Ovary (tissue), 9 donors: ENCODE data around the gene FGF2. TPM values are rescaled to one million over a fixed set of nuclear protein-coding genes. Genes with fewer than 3 reads are reported as not detected.

Source experiments
- DNase-seq, 5 donors: peaks; one replicate each; pipeline ENCODE4 v3.0.0-alpha.2; 2019 to 2020
- H3K27ac ChIP-seq, 2 donors: fragments of 200-600 bp; one replicate each; pipeline versions ENCODE4 v1.5.1 to v1.8.0; 2019 to 2022
- H3K27me3 ChIP-seq: fragments of 200-600 bp; one replicate; pipeline ENCODE4 v1.8.0; 2022
- H3K36me3 ChIP-seq: fragments of 200-600 bp; sonication (generic); one replicate; pipeline ENCODE4 v1.5.1; 2019
- H3K4me1 ChIP-seq: one replicate; pipeline ENCODE4 v1.8.1; 2013; ENCODE audit warnings: mild to moderate bottlenecking, moderate library complexity; ENCODE audit not compliant: insufficient read depth
- H3K4me3 ChIP-seq: fragments of 200-600 bp; sonication (generic); one replicate; pipeline ENCODE4 v1.5.1; 2017
- H3K9me3 ChIP-seq, 2 donors: fragments of 200-600 bp in 1 of 2; sonication (generic) in 1 of 2; one replicate each; pipeline versions ENCODE4 v1.5.1 to v1.8.1; 2013 to 2019; ENCODE audit warnings: mild to moderate bottlenecking in 1 of 2, moderate library complexity in 1 of 2
- EP300 ChIP-seq: sonication (generic); formaldehyde crosslinking; IDR thresholded peaks from one replicate; pipeline ENCODE4 v1.6.1; 2017; ENCODE audit warnings: antibody characterized with exemption
- POLR2A ChIP-seq: fragments of 450-650 bp; IDR thresholded peaks from one replicate; pipeline ENCODE4 v1.6.1; 2017; ENCODE audit warnings: antibody characterized with exemption, mild to moderate bottlenecking, moderate library complexity
- WGBS, 3 donors: extraction: QIAGEN DNeasy Blood & Tissue Kit in 1 of 3; methylation state at CpG; one replicate each; pipeline versions ENCODE4 v1.1.5 to v1.1.7; 2013 to 2017; 5-methylcytosine and 5-hydroxymethylcytosine counted together
- intact Hi-C, 4 donors: fragments of 100-400 bp; cut with DNase I; formaldehyde crosslinking; loops; one replicate each; pipeline versions ENCODE4 v1.11.0 to v1.15.1; 2022 to 2023
- polyA plus RNA-seq, 2 donors: library from polyadenylated mRNA; stranded (reverse); fragments of 200-250 nt in 1 of 2; fragments of 350-450 nt in 1 of 2; fragmentation: Illumina TruSeq in 1 of 2; extraction: RNeasy Lipid Tissue Mini Kit (QIAGEN cat#74804) in 1 of 2; gene quantifications; one replicate each; pipeline ENCODE4 v1.2.3, GENCODE V29; 2013 to 2014
- total RNA-seq, 7 donors: library from RNA; depleted of rRNA in 2 of 7; stranded (reverse); fragments of >200 nt in 2 of 7; fragmentation: NEBNext Ultra II Directional in 3 of 7; extraction: Animal tissue kit (Norgen Biotek cat#: 25700) in 3 of 7; gene quantifications; one replicate each; pipeline versions ENCODE4 v1.1.0 to v1.2.4, GENCODE V29; 2016 to 2023
- TF ChIP-seq, protein P1 (sequence below), 3 donors: fragments of 450-650 bp in 2 of 3; fragments of 200-600 bp in 1 of 3; IDR thresholded peaks; one replicate each; pipeline versions ENCODE4 v1.5.1 to v1.8.0; 2016 to 2022; ENCODE audit warnings: antibody characterized with exemption in 3 of 3, mild to moderate bottlenecking in 1 of 3
- donor health status: DM: no; HTN: no; CAD: no; lungs with moderate emphysema.
- donor health status: DM: no; HTN: no; CAD: no.
- donor health status: Bipolar disorder and iron deficiency.
- donor health status: DM: yes; HTN: yes; CAD: no.
- donor health status: DM: no; HTN: no; CAD: no.
- donor health status: DM: yes; HTN: yes; CAD: no.

The FGF2 gene
- total and polyA plus RNA-seq, 9 donors: 7.4 to 36.0 (median 22.4) TPM

DNA sequence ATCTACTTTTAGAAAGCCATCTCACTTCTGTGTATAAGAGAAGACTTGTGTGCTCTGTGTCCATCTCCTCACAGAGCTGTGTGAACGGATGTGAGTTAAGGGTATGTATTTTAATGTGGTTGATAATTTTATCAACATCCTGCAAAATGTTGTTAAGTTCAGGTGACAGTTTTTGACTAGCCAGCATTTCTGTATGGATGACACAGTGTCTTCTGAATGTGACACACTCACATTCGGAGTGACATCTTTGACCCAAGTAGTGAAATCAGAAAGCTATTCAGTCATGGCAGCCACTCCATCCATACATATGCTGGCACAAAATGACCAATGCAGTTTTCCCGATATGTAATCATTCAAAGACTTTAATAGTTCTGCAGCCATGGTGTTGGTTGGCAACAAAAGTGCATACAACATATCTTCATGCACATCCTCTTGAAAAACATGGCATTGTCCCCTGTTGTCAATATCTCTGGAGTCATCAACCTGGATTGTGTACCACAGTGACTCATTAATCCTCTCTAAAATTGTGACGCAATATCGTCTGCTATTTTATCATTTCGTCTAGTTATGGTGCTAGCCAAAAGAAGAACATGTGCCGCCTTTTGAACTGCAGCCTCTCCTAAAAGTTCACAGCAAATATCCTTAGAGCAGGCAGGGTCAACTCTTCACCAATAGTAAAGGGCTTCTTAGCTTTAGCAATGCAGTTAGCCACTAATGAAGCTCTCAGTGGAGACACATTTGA lies 6.8 kb upstream of the FGF2 start:
- H3K27ac ChIP-seq: no peak overlapping the region
- no peaks in the 10 kb centered on the region for H3K9me3 ChIP-seq
- intact Hi-C loops: no loop called here
- WGBS, 3 donors: 88 to 91% (median 91%) methylated on average over 7 of the region's 7 CpGs
- TF ChIP-seq, protein P1, sequence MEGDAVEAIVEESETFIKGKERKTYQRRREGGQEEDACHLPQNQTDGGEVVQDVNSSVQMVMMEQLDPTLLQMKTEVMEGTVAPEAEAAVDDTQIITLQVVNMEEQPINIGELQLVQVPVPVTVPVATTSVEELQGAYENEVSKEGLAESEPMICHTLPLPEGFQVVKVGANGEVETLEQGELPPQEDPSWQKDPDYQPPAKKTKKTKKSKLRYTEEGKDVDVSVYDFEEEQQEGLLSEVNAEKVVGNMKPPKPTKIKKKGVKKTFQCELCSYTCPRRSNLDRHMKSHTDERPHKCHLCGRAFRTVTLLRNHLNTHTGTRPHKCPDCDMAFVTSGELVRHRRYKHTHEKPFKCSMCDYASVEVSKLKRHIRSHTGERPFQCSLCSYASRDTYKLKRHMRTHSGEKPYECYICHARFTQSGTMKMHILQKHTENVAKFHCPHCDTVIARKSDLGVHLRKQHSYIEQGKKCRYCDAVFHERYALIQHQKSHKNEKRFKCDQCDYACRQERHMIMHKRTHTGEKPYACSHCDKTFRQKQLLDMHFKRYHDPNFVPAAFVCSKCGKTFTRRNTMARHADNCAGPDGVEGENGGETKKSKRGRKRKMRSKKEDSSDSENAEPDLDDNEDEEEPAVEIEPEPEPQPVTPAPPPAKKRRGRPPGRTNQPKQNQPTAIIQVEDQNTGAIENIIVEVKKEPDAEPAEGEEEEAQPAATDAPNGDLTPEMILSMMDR (IDR thresholded peaks at IDR 0.05): no peak
- TF ChIP-seq POLR2A: no peak
- TF ChIP-seq EP300: no peak
- no peaks in the 10 kb centered on the region for H3K36me3 ChIP-seq
- no peak overlapping the region for H3K4me3 ChIP-seq
- no peaks in the 10 kb centered on the region for H3K27me3 ChIP-seq
- no peak for DNase-seq
- H3K4me1 ChIP-seq: no peaks in the 10 kb centered on the region

DNA sequence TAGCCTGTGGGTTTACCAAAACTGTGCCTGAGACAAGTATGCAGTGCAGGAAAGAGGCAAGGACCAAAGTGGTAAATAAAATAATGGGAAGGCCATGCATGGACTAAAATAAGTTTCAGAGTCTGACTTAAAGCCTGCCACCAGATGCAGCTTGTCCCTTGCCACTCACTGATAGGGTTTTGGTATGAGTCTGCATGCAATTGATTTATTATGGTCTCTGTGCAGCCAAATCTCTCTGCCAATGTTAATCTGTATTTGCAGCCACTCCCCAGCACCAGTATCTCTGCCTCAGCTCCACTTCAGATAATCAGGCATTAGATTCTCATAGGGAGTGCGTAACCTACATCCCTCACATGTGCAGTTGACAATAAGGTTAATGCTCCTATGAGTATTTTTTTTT lies 5.5 kb upstream of the FGF2 start:
- intact Hi-C loops: no loop called here
- Histone ChIP-seq H3K27ac (no peak overlapping the region), H3K4me3 (no peak overlapping the region), H3K36me3 (no peaks in the 10 kb centered on the region), H3K9me3 (no peaks in the 10 kb centered on the region), H3K4me1 (no peaks in the 10 kb centered on the region), H3K27me3 (no peaks in the 10 kb centered on the region)
- TF ChIP-seq EP300 (no peak), POLR2A (no peak)
- TF ChIP-seq, protein P1 (IDR thresholded peaks at IDR 0.05): no peak
- DNase-seq: no peak
- WGBS, 3 donors: 96 to 100% (median 97%) methylated on average over 1 of the region's 1 CpG

DNA sequence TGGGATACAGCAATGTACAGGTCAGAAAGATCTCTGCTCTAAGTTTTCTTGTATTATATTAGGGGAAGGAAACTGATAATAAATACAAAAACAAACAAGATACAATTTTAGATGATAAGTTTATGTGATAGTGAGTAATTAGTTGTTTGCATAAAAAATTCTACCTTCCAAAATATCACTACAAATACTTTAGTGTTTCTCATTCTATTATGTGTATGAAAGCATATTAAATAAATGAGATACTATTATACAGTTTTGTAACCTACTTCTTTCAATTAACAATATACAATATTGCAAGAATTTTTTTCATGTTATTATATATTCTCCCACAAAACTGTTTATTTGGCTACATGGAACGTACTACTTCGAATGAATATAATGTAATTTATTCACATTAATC lies 4.2 kb upstream of the FGF2 start:
- Histone ChIP-seq H3K4me3 (no peak overlapping the region), H3K4me1 (no peaks in the 10 kb centered on the region), H3K27ac (no peak overlapping the region), H3K9me3 (no peaks in the 10 kb centered on the region), H3K36me3 (no peaks in the 10 kb centered on the region), H3K27me3 (no peaks in the 10 kb centered on the region)
- TF ChIP-seq, protein P1 (IDR thresholded peaks at IDR 0.05): no peak
- TF ChIP-seq EP300 (no peak), POLR2A (no peak)
- intact Hi-C loops: no loop called here
- WGBS, 3 donors: 91 to 98% (median 97%) methylated on average over 2 of the region's 2 CpGs
- no peak for DNase-seq

DNA sequence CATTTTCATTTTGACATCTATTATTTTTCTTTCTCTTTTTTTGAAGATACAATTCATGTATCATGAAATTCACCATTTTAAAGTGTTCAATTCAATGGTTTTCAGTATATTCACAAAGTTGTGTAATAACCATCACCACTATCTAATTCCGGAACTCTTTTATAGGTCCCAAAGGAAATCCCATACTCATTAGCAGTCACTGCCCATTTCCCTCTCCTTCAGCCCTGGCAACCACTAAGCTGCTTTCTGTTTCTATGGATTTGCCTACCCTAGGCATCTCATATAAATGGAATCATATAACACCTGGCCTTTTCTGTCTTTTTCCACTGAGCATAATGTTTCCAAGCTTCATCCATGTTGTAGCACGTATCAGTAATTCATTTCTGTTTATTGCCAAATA lies 3.2 kb upstream of the FGF2 start:
- no peak for DNase-seq
- TF ChIP-seq POLR2A: no peak
- no peak for TF ChIP-seq EP300
- TF ChIP-seq, protein P1 (IDR thresholded peaks at IDR 0.05): no peak
- H3K36me3 ChIP-seq: no peaks in the 10 kb centered on the region
- intact Hi-C loops: no loop called here
- no peaks in the 10 kb centered on the region for H3K27me3 ChIP-seq
- H3K9me3 ChIP-seq: no peaks in the 10 kb centered on the region
- peaks cover 3% of the 10 kb centered on the region for H3K4me1 ChIP-seq
- H3K4me3 ChIP-seq: no peak overlapping the region
- WGBS, 3 donors: 87 to 93% (median 87%) methylated on average over 2 of the region's 2 CpGs
- H3K27ac ChIP-seq: no peak overlapping the region
